HEK293 (cell line): ENCODE measurements around the gene PCDH9.

Experiments
- CTCF ChIP-seq: fragments of 450-650 bp; formaldehyde crosslinking; IDR thresholded peaks from 2 replicates; pipeline ENCODE4 v1.5.1; 2016; ENCODE audit warnings: missing biosample characterization, missing genetic modification characterization
- REPIN1 ChIP-seq: fragments of 450-650 bp; formaldehyde crosslinking; IDR thresholded peaks from 2 replicates; pipeline ENCODE4 v1.5.1; 2017; ENCODE audit warnings: missing biosample characterization, missing genetic modification characterization, low read depth
- YY2 ChIP-seq: fragments of 450-650 bp; formaldehyde crosslinking; IDR thresholded peaks from 2 replicates; pipeline ENCODE4 v1.5.1; 2016; ENCODE audit warnings: missing biosample characterization, missing genetic modification characterization
- ZNF10 ChIP-seq: fragments of 450-650 bp; formaldehyde crosslinking; IDR thresholded peaks from 2 replicates; pipeline ENCODE4 v1.5.1; 2017; ENCODE audit warnings: missing biosample characterization, missing genetic modification characterization
- ZNF274 ChIP-seq, 2 experiments: fragments of 200-500 bp in 1 of 2; fragments of 450-650 bp in 1 of 2; sonication (Bioruptor generic) in 1 of 2; formaldehyde crosslinking in 1 of 2; IDR thresholded peaks; 2 replicates each; pipeline versions ENCODE4 v1.5.1 to v1.6.1; 2014 to 2016; ENCODE audit warnings: borderline replicate concordance in 1 of 2, inconsistent platforms in 1 of 2, low read length in 1 of 2, missing biosample characterization in 1 of 2, missing genetic modification characterization in 1 of 2
- ZNF362 ChIP-seq: fragments of 450-650 bp; formaldehyde crosslinking; IDR thresholded peaks from 2 replicates; pipeline ENCODE4 v1.5.1; 2016; ENCODE audit warnings: missing biosample characterization, missing genetic modification characterization
- ZNF792 ChIP-seq: fragments of 450-650 bp; formaldehyde crosslinking; IDR thresholded peaks from 2 replicates; pipeline ENCODE4 v1.5.1; 2016; ENCODE audit warnings: missing biosample characterization, missing genetic modification characterization

GRCh38 chr13:67106502-67107057 lies 123.6 kb downstream of the PCDH9 start:
- TF ChIP-seq ZNF362 (tag by site-specific recombination) (no peak), YY2 (no peak), ZNF10 (no peak), CTCF (tag by site-specific recombination) (no peak), ZNF274 (IDR thresholded peaks at IDR 0.05; ENCODE audit: low read length) (no peak), ZNF274 (tag by site-specific recombination; IDR thresholded peaks at IDR 0.05; ENCODE audit: borderline replicate concordance) (no peak), ZNF792 (tag by site-specific recombination) (no peak), REPIN1 (tag by site-specific recombination) (no peak)
